ENCODE data around the gene TMEM187.

DNA sequence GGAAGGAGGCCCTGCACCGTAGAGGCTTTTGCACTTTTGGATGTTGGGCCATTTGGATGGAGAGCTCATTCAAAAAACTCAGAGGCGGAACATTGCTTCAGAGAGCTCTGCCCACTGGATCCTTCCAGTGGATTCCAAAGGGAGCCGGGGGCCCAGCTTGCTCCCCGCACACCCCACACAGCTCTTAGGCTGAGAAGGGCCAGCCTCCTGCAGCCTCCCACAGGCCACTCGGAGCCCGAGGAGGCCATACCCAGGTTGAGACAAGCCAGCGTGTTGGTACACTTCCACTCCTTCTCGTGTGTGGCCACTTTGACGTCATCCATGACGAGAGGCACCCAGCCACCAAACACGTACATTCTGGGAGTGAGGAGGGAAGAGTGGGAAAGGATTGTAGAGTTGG is 11.3 kb upstream of the TMEM187 start:
- no peak for TF ChIP-seq CTCF (IDR thresholded peaks at IDR 0.05; ENCODE audit: extremely low read depth in 1 of 2, insufficient read depth in 1 of 2, low read depth in 1 of 2, low read length in 2 of 2)
- TF ChIP-seq POLR2A (IDR thresholded peaks at IDR 0.05; ENCODE audit: low read depth, low read length), result no peak
- no peak for TF ChIP-seq MYC (IDR thresholded peaks at IDR 0.05; ENCODE audit: low read depth, low read length)
- TF ChIP-seq EZH2 (IDR thresholded peaks at IDR 0.05; ENCODE audit: borderline replicate concordance, low read depth, low read length, severe bottlenecking), result no peak
- TF ChIP-seq, protein P1, sequence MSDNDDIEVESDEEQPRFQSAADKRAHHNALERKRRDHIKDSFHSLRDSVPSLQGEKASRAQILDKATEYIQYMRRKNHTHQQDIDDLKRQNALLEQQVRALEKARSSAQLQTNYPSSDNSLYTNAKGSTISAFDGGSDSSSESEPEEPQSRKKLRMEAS (IDR thresholded peaks at IDR 0.05; ENCODE audit: insufficient read depth, insufficient read length), result no peak
- no peak for TF ChIP-seq POLR2AphosphoS5 (IDR thresholded peaks at IDR 0.05; ENCODE audit: insufficient read depth, low read depth, low read length)
- TF ChIP-seq FOS (IDR thresholded peaks at IDR 0.05; ENCODE audit: borderline replicate concordance, insufficient read depth, low read length), result no peak

Data from endothelial cell of umbilical vein (primary cell).